HG03097 (cell line): ENCODE data around the gene GDF7.

ENCODE experiments used
- ATAC-seq: cut with Tn5 transposase; IDR thresholded peaks from one replicate; pipeline ENCODE4 v1.9.1; 2021; ENCODE audit not compliant: unreplicated experiment, low FRiP score

GDF7 gene

GRCh38 chr2:20671036-20671735 is 4.2 kb downstream of the GDF7 start:
- ATAC-seq: no peak

DNA sequence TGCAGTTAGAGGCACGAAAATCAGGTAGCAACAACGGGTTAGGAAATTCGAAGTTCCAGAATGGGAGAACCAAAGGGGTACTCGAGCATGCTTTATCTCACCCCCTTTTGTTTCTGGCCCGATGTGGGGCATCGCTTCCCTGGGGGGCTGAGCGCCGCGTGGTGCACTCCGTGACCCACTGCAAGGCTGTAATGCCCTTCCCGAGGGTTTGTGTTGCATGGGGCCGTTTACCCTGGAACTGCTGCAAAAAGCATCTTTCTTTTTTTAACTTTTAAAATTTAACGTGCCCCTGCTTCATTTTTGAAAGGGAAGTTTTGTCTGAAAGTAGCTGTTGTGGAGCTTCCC is 4.8 kb downstream of the GDF7 start:
- ATAC-seq: no peak

DNA sequence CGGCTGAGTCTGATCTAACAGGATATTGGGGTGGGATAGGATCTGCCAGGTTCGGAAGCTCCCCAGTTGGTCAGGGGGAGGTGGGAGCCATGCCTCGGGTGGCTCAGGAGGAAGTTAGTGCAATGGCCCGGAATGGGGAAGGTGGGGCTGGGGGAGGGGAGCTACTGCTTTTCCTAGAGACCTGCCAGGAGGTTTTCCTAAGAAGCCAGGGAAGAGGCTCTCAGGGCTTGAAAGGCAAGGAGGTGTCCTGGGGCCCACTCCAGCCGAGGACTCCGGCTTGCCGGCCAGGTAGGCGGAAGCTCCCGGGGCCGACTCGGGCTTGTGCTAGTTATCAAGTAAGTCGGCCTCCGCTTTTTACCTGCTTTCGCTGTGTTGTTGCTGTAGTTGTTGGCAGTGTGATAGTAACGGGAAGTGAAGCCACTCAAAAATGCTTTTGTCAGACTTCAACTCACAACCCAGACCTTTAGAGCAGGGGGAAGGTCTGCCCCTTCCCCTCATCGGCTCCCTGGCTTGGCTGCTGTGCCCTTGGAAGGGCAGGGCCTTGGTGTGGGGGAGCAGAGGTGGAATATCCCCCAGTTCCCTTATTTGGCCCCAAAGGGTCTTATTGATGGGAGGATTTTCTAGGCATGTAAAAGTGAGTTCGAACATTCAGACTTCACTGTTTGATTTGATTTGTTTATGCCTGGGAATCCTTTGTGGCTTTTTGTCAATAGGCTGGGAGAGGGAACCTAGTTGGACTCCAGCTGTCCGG is 5.4 kb downstream of the GDF7 start:
- no peak for ATAC-seq

- ATAC-seq: no peak
Measured at GRCh38 chr2:20673686-20674308, 6.9 kb downstream of the GDF7 start.

DNA sequence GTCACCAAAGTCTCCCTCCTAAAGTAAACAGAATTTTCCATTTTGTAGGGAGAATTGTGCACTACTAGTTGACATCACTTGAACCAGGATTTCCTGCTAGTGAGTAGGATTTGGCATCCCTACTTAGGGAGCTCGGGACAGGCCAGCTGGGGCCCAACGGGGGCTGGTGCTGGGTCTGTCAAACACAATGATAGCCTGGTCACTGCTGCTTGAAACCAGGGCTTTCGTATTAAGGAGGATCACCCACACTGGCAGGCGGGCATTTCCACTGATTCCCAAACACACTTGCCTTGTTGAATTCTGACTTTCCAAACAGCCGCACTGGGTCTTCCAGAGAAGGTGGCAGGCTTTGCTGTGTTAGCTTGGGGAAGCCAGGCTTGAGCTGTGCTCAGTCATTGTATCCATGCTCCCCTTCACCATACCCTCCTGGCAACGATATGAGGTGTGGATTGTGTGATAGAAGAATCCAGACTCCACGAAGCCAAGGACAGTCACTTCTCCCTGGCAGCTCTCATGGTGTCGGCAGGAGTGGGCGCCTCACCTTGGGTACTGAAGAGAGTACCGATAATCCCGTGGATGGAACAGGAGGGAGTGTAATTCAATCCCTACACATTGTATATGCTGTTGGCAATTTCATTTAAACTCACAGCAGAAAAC is 7.5 kb downstream of the GDF7 start:
- no peak for ATAC-seq

- no peak for ATAC-seq
Measured at GRCh38 chr2:20674974-20675679, 8.2 kb downstream of the GDF7 start.

DNA sequence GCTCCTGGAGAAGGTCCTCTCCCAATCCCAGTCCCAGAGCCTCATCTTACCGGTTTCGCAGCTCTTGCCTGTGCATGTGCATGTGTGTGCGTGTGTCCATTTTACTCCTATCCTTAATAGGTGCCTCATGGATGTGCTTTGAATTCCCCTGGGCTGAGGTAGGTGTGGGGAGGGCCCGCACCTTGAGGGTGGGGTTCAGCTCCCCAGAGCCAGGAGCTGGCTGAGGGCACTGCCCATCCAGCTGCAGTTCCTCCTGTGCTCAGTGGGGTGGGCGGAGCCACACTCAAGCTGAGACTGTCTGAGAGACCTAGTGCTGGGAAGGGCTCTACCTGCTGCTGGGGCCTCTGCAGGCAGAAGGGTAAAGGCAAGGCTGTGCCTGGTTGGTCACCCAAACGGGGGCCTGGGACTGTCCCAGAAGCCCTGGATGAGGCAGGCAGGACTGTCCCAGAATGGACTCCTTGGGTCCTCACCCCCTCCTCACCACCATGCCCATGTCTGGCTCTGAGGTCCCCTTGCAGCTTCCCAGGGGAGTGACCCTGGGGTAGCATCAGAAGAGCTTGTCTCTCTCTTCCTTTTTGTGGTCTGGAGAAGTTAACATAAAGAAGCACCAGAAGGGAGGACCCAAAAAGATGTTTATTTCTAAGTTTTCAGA is 8.9 kb downstream of the GDF7 start:
- peak; percentile 64 for ATAC-seq

GRCh38 chr2:20676353-20677215 is 9.6 kb downstream of the GDF7 start:
- no peak for ATAC-seq

DNA sequence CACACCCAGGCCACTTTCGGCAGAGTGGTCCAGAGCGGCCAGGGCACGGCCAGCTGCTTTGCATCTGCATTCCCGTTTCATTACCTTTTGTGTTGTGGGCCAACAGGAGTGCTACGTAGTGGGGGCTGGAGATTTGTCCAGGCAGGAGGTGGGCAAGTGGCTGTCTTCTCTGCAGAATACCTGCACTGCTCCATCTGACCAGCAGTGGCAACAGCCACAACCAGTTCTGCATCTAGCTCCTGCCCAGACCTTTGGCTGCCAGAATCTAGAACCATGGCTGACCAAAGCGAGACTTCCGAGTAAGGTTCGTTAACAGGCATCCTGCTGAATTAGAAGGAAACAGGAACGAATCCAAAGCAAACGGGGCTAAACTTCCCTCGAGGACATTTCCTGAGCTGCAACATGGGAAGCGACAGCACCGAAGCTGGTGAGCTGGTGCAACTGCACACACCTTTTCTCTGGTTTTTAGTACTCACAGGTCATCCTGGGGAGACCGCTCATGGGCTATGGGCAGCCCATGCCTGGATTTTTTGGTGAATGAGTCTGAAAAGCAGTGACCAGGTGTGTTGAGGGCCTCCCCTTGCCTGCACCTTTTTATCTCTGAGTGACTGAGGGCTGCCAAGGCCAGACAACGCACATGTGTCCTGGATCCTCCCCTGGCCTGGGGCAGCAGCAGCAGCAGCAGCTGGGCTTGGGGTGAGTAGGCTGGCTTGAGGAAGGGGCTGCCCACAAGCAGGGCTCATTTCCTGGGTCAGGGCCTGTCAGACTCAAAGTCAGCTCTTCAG is 10.5 kb downstream of the GDF7 start:
- no peak for ATAC-seq

DNA sequence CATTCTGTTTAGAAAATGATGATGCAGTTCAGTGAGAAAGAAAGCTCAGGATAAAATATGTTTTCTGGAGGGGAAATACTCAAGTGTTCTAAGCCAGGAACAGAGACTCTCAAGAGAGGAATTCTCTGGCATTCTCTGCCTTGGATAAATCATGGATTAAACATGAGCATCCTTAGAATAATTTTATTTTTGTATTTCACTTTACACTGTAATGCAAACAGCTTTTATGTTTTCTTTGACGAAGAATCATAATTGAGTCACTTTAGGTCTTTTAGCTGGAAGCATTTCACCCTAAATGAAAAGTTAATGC is 11.1 kb downstream of the GDF7 start:
- no peak for ATAC-seq

GRCh38 chr2:20678780-20679179 is 11.8 kb downstream of the GDF7 start:
- ATAC-seq: no peak

GRCh38 chr2:20680744-20681375 is 13.9 kb downstream of the GDF7 start:
- ATAC-seq: no peak

DNA sequence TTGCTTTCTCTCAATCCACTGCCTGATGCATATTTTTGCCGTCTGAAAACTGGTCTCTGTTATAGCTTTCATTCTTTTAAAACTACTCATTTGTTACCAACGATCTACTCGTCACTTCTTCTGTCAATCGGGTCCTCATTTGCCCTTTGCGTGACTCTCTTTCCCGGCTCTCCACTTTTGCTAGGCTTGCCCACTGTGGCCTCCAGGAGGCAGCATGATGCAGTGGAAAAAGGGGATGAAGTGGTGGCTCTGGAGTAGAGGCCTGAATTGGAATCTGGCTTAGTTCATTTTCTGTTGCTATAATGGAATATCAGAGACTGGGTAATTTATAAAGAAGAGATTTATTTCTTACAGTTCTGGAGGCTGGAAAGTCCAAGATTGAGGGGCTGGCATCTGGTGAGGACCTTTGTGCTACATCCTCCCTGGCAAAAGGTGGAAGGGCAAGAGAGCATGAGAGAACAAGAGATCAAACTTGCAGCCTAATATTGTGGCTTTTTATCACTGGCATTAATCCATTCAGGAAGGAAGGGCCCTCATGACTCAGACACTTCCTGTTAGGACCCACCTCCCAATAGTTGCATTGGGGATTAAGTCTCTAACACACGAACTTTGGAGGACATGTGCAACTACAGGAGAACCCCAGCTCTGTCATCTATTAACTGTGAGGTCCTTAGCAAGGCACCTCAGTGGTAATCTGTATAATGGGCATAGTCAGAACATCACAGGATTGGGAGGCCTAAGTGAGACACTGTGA is 15.4 kb downstream of the GDF7 start:
- ATAC-seq: no peak

- no peak for ATAC-seq
Measured at GRCh38 chr2:20684581-20685063, 17.7 kb downstream of the GDF7 start.

- no peak for ATAC-seq
Measured at GRCh38 chr2:20687260-20687832, 20.4 kb downstream of the GDF7 start.

- ATAC-seq: no peak
Measured at GRCh38 chr2:20689428-20690264, 22.7 kb downstream of the GDF7 start.
